Mononuclear cell (primary cell): Measurements from ENCODE around the gene TMEM239. TPM values are rescaled to one million over a fixed set of nuclear protein-coding genes. Genes with fewer than 3 reads are reported as not detected.

Experiments used
- H3K27me3 ChIP-seq: 2 replicates; pipeline ENCODE4 v1.6.0; 2011; ENCODE audit warnings: low read length, control low read depth; ENCODE audit not compliant: insufficient read depth
- H3K4me1 ChIP-seq: 2 replicates; pipeline ENCODE4 v1.5.1; 2011; ENCODE audit warnings: mild to moderate bottlenecking, low read length, control low read depth; ENCODE audit not compliant: insufficient read depth
- H3K4me3 ChIP-seq: 2 replicates; pipeline ENCODE4 v1.5.1; 2011; ENCODE audit warnings: mild to moderate bottlenecking, low read length, moderate library complexity
- H3K9me3 ChIP-seq: 2 replicates; pipeline ENCODE4 v1.5.1; 2011; ENCODE audit warnings: low read depth, mild to moderate bottlenecking, control low read depth, low read length
- total RNA-seq: library from RNA; depleted of rRNA; stranded (reverse); fragments of >200 nt; gene quantifications from one replicate; pipeline ENCODE4 v1.2.3, GENCODE V29; 2012

The TMEM239 gene
- total RNA-seq, 1 donor, result not detected

GRCh38 chr20:2796011-2796660, 20.0 kb upstream of the TMEM239 start:
- no peak overlapping the region for H3K4me3 ChIP-seq
- no peaks in the 10 kb centered on the region for H3K9me3 ChIP-seq
- peaks cover 19% of the 10 kb centered on the region for H3K4me1 ChIP-seq
- H3K27me3 ChIP-seq, result peaks cover 17% of the 10 kb centered on the region

- no peak overlapping the region for H3K4me3 ChIP-seq
- H3K27me3 ChIP-seq, result peaks cover 23% of the 10 kb centered on the region
- no peaks in the 10 kb centered on the region for H3K9me3 ChIP-seq
- H3K4me1 ChIP-seq, result peaks cover 24% of the 10 kb centered on the region
Measured at GRCh38 chr20:2797136-2797983, 18.8 kb upstream of the TMEM239 start.

- Histone ChIP-seq H3K4me3 (no peak overlapping the region), H3K27me3 (peaks cover 23% of the 10 kb centered on the region), H3K4me1 (peaks cover 24% of the 10 kb centered on the region), H3K9me3 (no peaks in the 10 kb centered on the region)
Measured at GRCh38 chr20:2798095-2798805, 17.9 kb upstream of the TMEM239 start.

- Histone ChIP-seq H3K4me1 (peaks cover 24% of the 10 kb centered on the region), H3K9me3 (no peaks in the 10 kb centered on the region), H3K4me3 (no peak overlapping the region), H3K27me3 (peaks cover 25% of the 10 kb centered on the region)
Measured at GRCh38 chr20:2798814-2799213, 17.4 kb upstream of the TMEM239 start.

- H3K4me3 ChIP-seq, result no peak overlapping the region
- peaks cover 29% of the 10 kb centered on the region for H3K27me3 ChIP-seq
Measured at GRCh38 chr20:2799271-2799670, 16.9 kb upstream of the TMEM239 start.

GRCh38 chr20:2799688-2800520, 16.3 kb upstream of the TMEM239 start:
- Histone ChIP-seq H3K4me1 (peaks cover 24% of the 10 kb centered on the region), H3K27me3 (peaks cover 36% of the 10 kb centered on the region), H3K9me3 (no peaks in the 10 kb centered on the region), H3K4me3 (peak overlapping the region; percentile 28)

More at GRCh38 chr20:2799271-2799670, 16.9 kb upstream of the TMEM239 start:
- Histone ChIP-seq H3K4me1 (peaks cover 24% of the 10 kb centered on the region), H3K9me3 (no peaks in the 10 kb centered on the region)

GRCh38 chr20:2800521-2801285, 15.5 kb upstream of the TMEM239 start, which contains the start of gene CPXM1:
TSS of gene CPXM1 (minus strand) at chr20:2800627. CDS start at chr20:2800572, 55 bp downstream.
- Histone ChIP-seq H3K4me3 (peak within 1 kb of the TSS; percentile 28), H3K27me3 (peaks cover 44% of the 10 kb centered on the region), H3K9me3 (no peaks in the 10 kb centered on the region), H3K4me1 (peaks cover 24% of the 10 kb centered on the region)

GRCh38 chr20:2801286-2801728, 14.9 kb upstream of the TMEM239 start:
- Histone ChIP-seq H3K4me1 (peaks cover 24% of the 10 kb centered on the region), H3K27me3 (peaks cover 50% of the 10 kb centered on the region), H3K4me3 (no peak overlapping the region), H3K9me3 (no peaks in the 10 kb centered on the region)

- H3K9me3 ChIP-seq, result no peaks in the 10 kb centered on the region
- no peak overlapping the region for H3K4me3 ChIP-seq
- peaks cover 47% of the 10 kb centered on the region for H3K27me3 ChIP-seq
- peaks cover 22% of the 10 kb centered on the region for H3K4me1 ChIP-seq
Measured at GRCh38 chr20:2804041-2804828, 11.9 kb upstream of the TMEM239 start.

GRCh38 chr20:2804852-2805688, 11.1 kb upstream of the TMEM239 start:
- Histone ChIP-seq H3K9me3 (no peaks in the 10 kb centered on the region), H3K4me1 (peaks cover 13% of the 10 kb centered on the region), H3K27me3 (peaks cover 39% of the 10 kb centered on the region), H3K4me3 (no peak overlapping the region)

- H3K9me3 ChIP-seq, result no peaks in the 10 kb centered on the region
- H3K4me1 ChIP-seq, result peaks cover 8% of the 10 kb centered on the region
- H3K27me3 ChIP-seq, result peaks cover 36% of the 10 kb centered on the region
- H3K4me3 ChIP-seq, result no peak overlapping the region
Measured at GRCh38 chr20:2805689-2806350, 10.3 kb upstream of the TMEM239 start.

GRCh38 chr20:2806351-2806701, 9.8 kb upstream of the TMEM239 start:
- no peak overlapping the region for H3K4me3 ChIP-seq
- peaks cover 3% of the 10 kb centered on the region for H3K4me1 ChIP-seq
- peaks cover 33% of the 10 kb centered on the region for H3K27me3 ChIP-seq
- H3K9me3 ChIP-seq, result no peaks in the 10 kb centered on the region
